Measurements from ENCODE around the gene GPR35.

GPR35 gene

DNA sequence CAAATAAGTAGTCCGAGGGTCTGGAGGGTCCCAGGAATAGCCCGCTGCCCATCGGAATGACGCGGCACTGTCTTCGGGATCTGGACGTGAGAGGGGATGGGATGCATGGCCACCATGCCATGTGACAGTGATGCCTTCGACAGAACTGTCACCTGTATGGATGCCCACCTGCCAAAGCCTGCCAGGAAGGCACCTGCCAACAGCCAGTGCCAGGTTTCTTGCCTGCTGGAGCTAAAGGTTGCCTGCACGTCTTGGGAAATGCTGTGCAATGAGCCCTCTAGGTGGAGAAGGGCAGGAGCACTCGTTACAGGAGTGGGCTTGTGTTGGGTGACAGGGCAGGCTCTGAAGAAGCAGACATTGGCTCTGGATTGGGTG is 20.5 kb downstream of the GPR35 start:
- Histone ChIP-seq H3K4me2 (ENCODE audit: low read length) (no peak overlapping the region), H3K27ac (ENCODE audit: low read length) (no peak overlapping the region), H3K4me1 (ENCODE audit: low read length) (no peaks in the 10 kb centered on the region), H4K20me1 (ENCODE audit: insufficient read depth, low read length) (no peaks in the 10 kb centered on the region), H3K27me3 (ENCODE audit: low read depth, low read length) (no peaks in the 10 kb centered on the region), H3K4me3 (ENCODE audit: low read length) (no peak overlapping the region), H3K36me3 (replicated peaks; ENCODE audit: low read depth, low read length) (no peaks in the 10 kb centered on the region), H2AFZ (ENCODE audit: low read depth, low read length) (no peak overlapping the region), H3K9ac (ENCODE audit: low read length) (no peak overlapping the region), H3K79me2 (ENCODE audit: low read length) (no peaks in the 10 kb centered on the region), H3K9me3 (ENCODE audit: insufficient read depth, low read length) (no peaks in the 10 kb centered on the region)
- TF ChIP-seq CTCF (IDR thresholded peaks at IDR 0.05; ENCODE audit: low read depth, low read length) (no peak), EZH2phosphoT487 (IDR thresholded peaks at IDR 0.05; ENCODE audit: low read depth) (no peak)

- Histone ChIP-seq H4K20me1 (ENCODE audit: insufficient read depth, low read length) (no peaks in the 10 kb centered on the region), H3K36me3 (replicated peaks; ENCODE audit: low read depth, low read length) (no peaks in the 10 kb centered on the region), H3K4me2 (ENCODE audit: low read length) (no peak overlapping the region), H3K4me3 (ENCODE audit: low read length) (no peak overlapping the region), H3K27me3 (ENCODE audit: low read depth, low read length) (no peaks in the 10 kb centered on the region), H2AFZ (ENCODE audit: low read depth, low read length) (no peak overlapping the region), H3K27ac (ENCODE audit: low read length) (no peak overlapping the region), H3K79me2 (ENCODE audit: low read length) (no peaks in the 10 kb centered on the region), H3K9ac (ENCODE audit: low read length) (no peak overlapping the region), H3K4me1 (ENCODE audit: low read length) (no peaks in the 10 kb centered on the region), H3K9me3 (ENCODE audit: insufficient read depth, low read length) (no peaks in the 10 kb centered on the region)
- TF ChIP-seq EZH2phosphoT487 (IDR thresholded peaks at IDR 0.05; ENCODE audit: low read depth), result no peak
- TF ChIP-seq CTCF (IDR thresholded peaks at IDR 0.05; ENCODE audit: low read depth, low read length), result no peak
Observed at GRCh38 chr2:240646176-240646899, 21.1 kb downstream of the GPR35 start.

- Histone ChIP-seq H3K4me3 (ENCODE audit: low read length) (no peak overlapping the region), H4K20me1 (ENCODE audit: insufficient read depth, low read length) (no peaks in the 10 kb centered on the region), H3K9me3 (ENCODE audit: insufficient read depth, low read length) (no peaks in the 10 kb centered on the region), H3K27me3 (ENCODE audit: low read depth, low read length) (no peaks in the 10 kb centered on the region), H3K4me1 (ENCODE audit: low read length) (no peaks in the 10 kb centered on the region), H3K79me2 (ENCODE audit: low read length) (no peaks in the 10 kb centered on the region), H3K27ac (ENCODE audit: low read length) (no peak overlapping the region), H3K4me2 (ENCODE audit: low read length) (no peak overlapping the region), H3K9ac (ENCODE audit: low read length) (no peak overlapping the region), H2AFZ (ENCODE audit: low read depth, low read length) (no peak overlapping the region), H3K36me3 (replicated peaks; ENCODE audit: low read depth, low read length) (no peaks in the 10 kb centered on the region)
- TF ChIP-seq EZH2phosphoT487 (IDR thresholded peaks at IDR 0.05; ENCODE audit: low read depth) (no peak), CTCF (IDR thresholded peaks at IDR 0.05; ENCODE audit: low read depth, low read length) (no peak)
Observed at GRCh38 chr2:240646900-240647502, 21.7 kb downstream of the GPR35 start.

DNA sequence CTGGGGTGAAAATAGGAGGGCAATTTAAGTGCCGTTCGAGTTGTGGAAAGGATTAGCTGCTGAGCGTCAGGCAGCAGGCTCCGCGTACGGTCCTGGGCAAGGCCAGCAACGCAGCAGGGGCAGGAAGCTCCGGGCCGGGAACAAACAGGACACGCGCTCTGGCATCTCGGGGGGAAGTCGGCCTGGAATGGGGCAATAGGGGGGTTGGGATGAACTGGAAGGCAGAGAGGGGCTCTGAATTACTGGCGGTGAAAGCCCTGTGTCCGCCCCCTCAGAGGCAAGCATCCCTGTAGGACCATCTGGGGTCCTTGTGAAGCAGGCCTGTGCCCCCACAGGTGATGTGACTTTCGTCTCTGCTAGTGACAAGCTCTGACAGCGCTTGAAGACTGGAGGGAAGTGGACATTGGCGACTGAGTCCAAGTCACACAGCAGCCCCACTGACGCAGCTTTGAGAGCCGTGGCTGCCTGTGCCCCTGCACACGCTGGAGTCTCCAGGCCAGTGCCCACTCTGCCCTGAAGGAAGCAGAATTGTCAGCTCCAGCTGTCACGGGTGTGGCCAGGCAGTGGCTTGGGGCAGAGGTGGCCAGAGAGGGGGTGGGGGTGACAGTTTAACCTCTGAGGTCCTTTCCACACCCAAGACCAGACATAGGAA is 22.3 kb downstream of the GPR35 start:
- H4K20me1 ChIP-seq (ENCODE audit: insufficient read depth, low read length), result no peaks in the 10 kb centered on the region
- H3K27me3 ChIP-seq (ENCODE audit: low read depth, low read length), result no peaks in the 10 kb centered on the region
- H3K27ac ChIP-seq (ENCODE audit: low read length), result no peak overlapping the region
- no peak overlapping the region for H3K9ac ChIP-seq (ENCODE audit: low read length)
- no peak overlapping the region for H3K4me2 ChIP-seq (ENCODE audit: low read length)
- H3K4me3 ChIP-seq (ENCODE audit: low read length), result no peak overlapping the region
- TF ChIP-seq CTCF (IDR thresholded peaks at IDR 0.05; ENCODE audit: low read depth, low read length) (no peak), EZH2phosphoT487 (IDR thresholded peaks at IDR 0.05; ENCODE audit: low read depth) (no peak)
- no peaks in the 10 kb centered on the region for H3K4me1 ChIP-seq (ENCODE audit: low read length)
- no peak overlapping the region for H2AFZ ChIP-seq (ENCODE audit: low read depth, low read length)
- H3K9me3 ChIP-seq (ENCODE audit: insufficient read depth, low read length), result no peaks in the 10 kb centered on the region
- H3K36me3 ChIP-seq (replicated peaks; ENCODE audit: low read depth, low read length), result no peaks in the 10 kb centered on the region
- H3K79me2 ChIP-seq (ENCODE audit: low read length), result no peaks in the 10 kb centered on the region

Measured in OCI-LY3 (cell line).